DMS 273 treated with DMSO at 0.1 percent for 48 hours (cell line): ENCODE results near the gene PTPN11.

ENCODE experiments used
- DNase-seq: peaks from one replicate; lab custom pipeline; 2025; lab: John Stamatoyannopoulos, UW

PTPN11 gene

DNA sequence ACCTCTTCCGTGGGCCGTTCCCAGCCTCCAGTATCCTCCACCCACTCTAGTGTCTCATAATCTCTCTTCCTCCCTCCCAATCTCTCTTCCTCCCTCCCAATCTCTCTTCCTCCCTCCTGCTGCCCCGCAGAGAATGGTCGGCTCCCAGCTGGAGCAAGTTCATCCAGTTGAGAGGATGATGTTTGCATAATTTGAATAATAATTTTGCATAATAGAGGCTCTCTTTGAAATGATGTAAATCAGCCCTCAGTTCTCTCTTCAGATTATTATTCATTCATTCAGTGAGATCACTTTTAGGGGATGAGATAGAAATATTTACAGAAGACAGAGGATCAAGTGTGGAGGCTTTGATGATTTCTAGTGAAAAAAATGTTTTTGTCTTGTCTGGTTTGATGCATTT lies 125.0 kb downstream of the PTPN11 start:
- no peak for DNase-seq

- no peak for DNase-seq
Measured at GRCh38 chr12:112546339-112546738, 127.6 kb downstream of the PTPN11 start.

- no peak for DNase-seq
Measured at GRCh38 chr12:112546996-112547395, 128.2 kb downstream of the PTPN11 start.

- no peak for DNase-seq
Measured at GRCh38 chr12:112549031-112549430, 130.3 kb downstream of the PTPN11 start.

GRCh38 chr12:112551681-112552080 lies 132.9 kb downstream of the PTPN11 start:
- no peak for DNase-seq

DNA sequence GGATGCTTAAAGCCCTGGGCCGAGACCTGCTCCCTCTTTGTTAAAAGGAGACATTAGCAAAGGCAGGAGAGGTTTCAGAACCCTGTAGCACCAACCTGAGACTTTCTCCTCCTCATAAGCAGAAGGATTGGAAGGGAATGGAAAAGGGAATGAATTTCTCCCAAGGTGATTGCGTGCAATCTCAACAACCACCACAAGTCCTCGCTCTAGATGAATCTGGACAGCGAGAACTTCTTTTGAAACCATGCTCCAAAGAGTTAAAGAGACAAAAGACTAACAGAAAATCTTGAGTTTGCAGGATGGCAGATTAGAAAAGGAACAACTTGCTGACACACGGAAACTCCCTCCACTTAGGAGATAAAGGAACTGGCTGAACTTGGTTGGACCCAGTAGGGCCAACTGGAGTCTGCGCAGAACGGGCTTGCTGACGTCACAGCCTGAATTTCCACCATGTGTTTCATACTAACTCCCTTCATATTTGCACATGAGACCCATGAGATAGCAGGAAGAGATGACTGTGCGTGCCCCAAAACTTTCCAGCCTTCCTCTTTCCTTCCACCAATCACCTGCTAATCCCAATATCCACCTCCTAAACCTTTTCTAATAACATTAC lies 137.0 kb downstream of the PTPN11 start:
- DNase-seq: no peak

DNA sequence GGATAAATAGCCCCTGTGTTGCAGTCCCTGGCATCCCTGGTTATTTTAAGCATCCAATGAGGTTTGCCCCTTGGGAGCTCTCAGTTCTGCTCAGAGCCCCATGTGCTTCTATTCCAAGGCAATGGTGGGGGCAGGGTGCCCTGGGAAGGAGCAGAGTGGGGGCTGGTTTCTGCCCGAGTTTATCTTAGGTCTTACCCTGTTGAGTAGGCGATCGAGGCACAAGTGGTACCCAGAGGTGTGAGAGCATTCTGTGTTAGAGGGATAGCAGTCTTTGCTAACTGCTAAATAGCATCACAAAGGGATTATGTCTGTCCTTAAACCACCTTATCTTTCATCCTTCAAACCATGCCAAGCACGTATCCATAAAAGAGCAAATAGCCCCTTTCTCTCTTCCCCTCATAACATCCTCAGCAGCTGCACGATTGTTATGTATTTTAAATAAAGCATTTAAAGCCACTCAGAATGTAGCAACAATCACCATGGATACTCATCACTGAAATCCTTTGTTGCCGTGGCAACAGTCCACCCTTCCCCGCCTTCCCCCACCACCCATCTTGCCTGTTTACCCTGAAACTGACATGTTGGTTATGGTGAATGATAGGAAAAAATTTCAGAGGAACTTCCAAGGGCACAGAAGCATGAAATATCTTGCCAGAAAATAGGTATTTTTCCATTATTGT lies 139.3 kb downstream of the PTPN11 start:
- DNase-seq: no peak
